ENCODE results near the gene C1orf21. TPM values are rescaled to one million over a fixed set of nuclear protein-coding genes. Genes with fewer than 3 reads are reported as not detected.
A peak's percentile ranks its signal among the peaks of the same experiment; 100 is the strongest.

The C1orf21 gene
- polyA plus RNA-seq, 1 experiment, result 4.3 TPM

DNA sequence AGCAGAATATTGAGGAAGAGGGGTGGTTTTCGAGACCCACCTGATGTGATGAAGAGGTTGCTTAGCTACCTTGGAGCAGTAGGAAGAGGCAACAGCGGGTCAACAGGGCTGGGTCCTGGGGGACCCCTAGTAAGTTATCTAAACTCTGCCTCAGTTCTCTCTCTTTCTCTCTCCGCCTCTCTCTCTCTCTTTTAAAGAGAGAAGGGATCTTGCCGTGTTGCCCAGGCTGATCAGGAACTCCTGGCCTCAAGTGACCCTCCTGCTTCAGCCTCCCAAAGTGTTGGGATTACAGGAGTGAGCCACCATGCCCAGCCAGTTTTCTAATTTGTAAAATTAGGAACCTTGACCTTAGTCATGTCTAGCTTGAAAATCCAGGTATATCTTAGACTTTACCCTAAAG is 77.9 kb downstream of the C1orf21 start:
- CTCF ChIA-PET, result interaction anchor here (1.1 to 1.9 kb wide), 3 partner anchors 28 to 389 kb away, joined by 4 to 6 read pairs (median 5); no protein-coding TSS in a partner anchor

DNA sequence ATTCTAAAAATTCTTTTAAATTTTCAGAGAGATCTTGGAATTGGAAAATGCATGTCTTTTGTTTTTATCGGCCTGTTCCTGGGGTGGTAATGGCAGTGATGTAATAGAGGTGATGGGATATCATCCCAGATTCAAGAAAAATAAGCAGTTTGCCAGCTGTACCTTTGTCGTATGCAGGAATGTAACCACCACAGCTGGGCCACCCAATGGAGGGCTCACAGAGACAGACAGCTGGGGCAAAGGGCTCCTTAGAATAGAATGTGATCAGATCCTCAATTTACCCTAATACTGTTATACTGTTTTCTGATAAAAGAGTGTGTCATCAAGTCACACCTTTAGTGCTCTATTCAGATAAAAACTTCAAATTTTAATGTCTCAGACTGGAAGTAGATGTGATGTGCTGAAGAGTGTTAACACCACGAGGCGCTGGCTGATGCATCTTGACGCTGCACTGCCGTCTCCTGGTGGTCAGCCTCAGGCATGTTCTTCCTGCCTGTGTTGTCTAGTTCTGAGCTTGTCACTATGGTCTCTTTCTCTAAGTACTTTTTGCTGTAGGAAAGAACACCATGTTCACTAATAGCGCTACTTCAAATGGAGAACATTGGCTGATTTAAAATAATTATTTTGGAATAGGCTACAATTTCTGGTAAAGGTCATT is 78.8 kb downstream of the C1orf21 start:
- ChIA-PET CTCF (interaction anchor here (1.0 to 1.9 kb wide), 7 partner anchors 13 to 389 kb away, joined by 3 to 9 read pairs (median 4); no protein-coding TSS in a partner anchor), POLR2A (no interaction called here)
- H3K27me3 ChIP-seq (ENCODE audit: control insufficient read depth, insufficient read depth, low read length), result no peaks in the 10 kb centered on the region
- TF ChIP-seq, protein P1, sequence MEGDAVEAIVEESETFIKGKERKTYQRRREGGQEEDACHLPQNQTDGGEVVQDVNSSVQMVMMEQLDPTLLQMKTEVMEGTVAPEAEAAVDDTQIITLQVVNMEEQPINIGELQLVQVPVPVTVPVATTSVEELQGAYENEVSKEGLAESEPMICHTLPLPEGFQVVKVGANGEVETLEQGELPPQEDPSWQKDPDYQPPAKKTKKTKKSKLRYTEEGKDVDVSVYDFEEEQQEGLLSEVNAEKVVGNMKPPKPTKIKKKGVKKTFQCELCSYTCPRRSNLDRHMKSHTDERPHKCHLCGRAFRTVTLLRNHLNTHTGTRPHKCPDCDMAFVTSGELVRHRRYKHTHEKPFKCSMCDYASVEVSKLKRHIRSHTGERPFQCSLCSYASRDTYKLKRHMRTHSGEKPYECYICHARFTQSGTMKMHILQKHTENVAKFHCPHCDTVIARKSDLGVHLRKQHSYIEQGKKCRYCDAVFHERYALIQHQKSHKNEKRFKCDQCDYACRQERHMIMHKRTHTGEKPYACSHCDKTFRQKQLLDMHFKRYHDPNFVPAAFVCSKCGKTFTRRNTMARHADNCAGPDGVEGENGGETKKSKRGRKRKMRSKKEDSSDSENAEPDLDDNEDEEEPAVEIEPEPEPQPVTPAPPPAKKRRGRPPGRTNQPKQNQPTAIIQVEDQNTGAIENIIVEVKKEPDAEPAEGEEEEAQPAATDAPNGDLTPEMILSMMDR (IDR thresholded peaks at IDR 0.05; ENCODE audit: insufficient read depth, low read depth, low read length), result peak; percentile 66
- no peak for DNase-seq (ENCODE audit: low read depth)
- H3K4me3 ChIP-seq (ENCODE audit: low read depth, low read length), result no peak overlapping the region
- no peaks in the 10 kb centered on the region; the same call in 1 of the 2 replicates for H3K36me3 ChIP-seq (ENCODE audit: control insufficient read depth, insufficient read depth, low read length)

More for the DNA sequence above, 77.9 kb downstream of the C1orf21 start:
- POLR2A ChIA-PET, result no interaction called here
- H3K27me3 ChIP-seq (ENCODE audit: control insufficient read depth, insufficient read depth, low read length), result no peaks in the 10 kb centered on the region
- DNase-seq (ENCODE audit: low read depth), result no peak
- H3K4me3 ChIP-seq (ENCODE audit: low read depth, low read length), result no peak overlapping the region
- TF ChIP-seq, protein P1 (IDR thresholded peaks at IDR 0.05; ENCODE audit: insufficient read depth, low read depth, low read length), result no peak
- H3K36me3 ChIP-seq (ENCODE audit: control insufficient read depth, insufficient read depth, low read length), result no peaks in the 10 kb centered on the region; the same call in 1 of the 2 replicates

DNA sequence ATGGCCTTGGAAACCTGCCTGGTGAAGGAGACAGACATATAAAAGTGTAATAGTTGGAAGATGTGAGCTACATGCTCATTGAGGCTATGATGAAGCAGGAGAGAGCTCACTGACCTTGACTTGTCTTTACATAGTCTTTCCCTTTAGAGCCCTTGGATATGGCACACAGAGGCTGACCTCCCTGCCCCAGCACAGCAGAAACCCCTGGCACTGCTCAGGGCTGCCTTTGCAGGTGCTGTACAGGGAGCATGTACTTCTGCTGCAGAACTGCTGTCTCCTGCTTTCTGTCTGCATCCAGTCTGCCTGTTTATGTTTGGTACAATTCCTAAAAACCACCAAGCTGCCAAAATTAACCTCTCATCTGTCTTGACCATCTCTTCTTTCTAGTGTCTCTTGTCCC is 80.5 kb downstream of the C1orf21 start:
- TF ChIP-seq, protein P1 (IDR thresholded peaks at IDR 0.05; ENCODE audit: insufficient read depth, low read depth, low read length), result no peak
- Histone ChIP-seq H3K4me3 (ENCODE audit: low read depth, low read length) (no peak overlapping the region), H3K27me3 (ENCODE audit: control insufficient read depth, insufficient read depth, low read length) (no peaks in the 10 kb centered on the region), H3K36me3 (ENCODE audit: control insufficient read depth, insufficient read depth, low read length) (no peaks in the 10 kb centered on the region; the same call in 1 of the 2 replicates)
- DNase-seq (ENCODE audit: low read depth), result no peak
- CTCF ChIA-PET, result interaction anchor here (1.6 kb wide), 1 partner anchor 8 kb away, joined by 3 read pairs; no protein-coding TSS in a partner anchor
- POLR2A ChIA-PET, result no interaction called here

DNA sequence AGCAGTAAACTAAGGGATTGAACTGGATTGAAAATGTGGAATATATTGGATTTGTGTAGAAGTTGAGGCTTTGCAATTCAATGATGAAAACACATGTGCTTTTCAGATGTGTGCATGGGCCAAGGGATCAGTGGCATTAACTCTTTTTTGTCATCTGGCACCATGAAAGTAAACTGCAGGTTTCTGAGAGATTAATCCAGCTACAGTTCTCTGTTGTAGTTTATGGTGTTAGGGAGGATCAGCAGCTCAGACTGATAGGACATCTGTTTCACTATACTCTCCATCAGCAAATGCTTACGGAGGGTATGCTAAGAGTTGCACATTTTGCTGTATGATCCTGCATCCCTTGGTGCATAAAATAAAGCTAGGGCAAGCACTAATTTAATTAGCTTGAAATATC is 82.6 kb downstream of the C1orf21 start:
- Histone ChIP-seq H3K36me3 (ENCODE audit: control insufficient read depth, insufficient read depth, low read length) (no peaks in the 10 kb centered on the region; the same call in 1 of the 2 replicates), H3K4me3 (ENCODE audit: low read depth, low read length) (no peak overlapping the region), H3K27me3 (ENCODE audit: control insufficient read depth, insufficient read depth, low read length) (no peaks in the 10 kb centered on the region)
- CTCF ChIA-PET, result interaction anchor here (0.8 to 2.3 kb wide), 3 partner anchors 12 to 195 kb away, joined by 4 to 7 read pairs (median 5); no protein-coding TSS in a partner anchor
- POLR2A ChIA-PET, result no interaction called here
- TF ChIP-seq, protein P1 (IDR thresholded peaks at IDR 0.05; ENCODE audit: insufficient read depth, low read depth, low read length), result no peak
- no peak for DNase-seq (ENCODE audit: low read depth)

DNA sequence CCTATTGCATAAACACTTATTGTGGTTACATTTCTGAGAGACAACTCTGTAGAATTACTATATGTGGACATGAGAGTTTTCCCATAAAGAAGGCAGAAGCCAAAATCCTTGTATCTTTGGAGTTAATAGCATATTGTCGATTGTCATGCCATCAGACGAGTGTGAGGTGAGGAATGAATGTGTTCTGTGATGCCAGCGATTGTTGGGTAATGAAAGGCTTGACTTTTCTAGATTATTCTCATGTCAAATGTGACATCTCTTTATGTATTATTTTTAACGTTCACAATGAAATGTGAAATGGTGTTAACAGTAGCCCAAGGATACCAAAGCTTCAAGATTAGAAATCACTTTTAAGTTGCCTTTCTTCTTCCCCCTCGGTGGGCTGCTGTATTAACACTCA is 84.9 kb downstream of the C1orf21 start:
- CTCF ChIA-PET, result no interaction called here
- POLR2A ChIA-PET, result no interaction called here
- TF ChIP-seq, protein P1 (IDR thresholded peaks at IDR 0.05; ENCODE audit: insufficient read depth, low read depth, low read length), result no peak
- no peak for DNase-seq (ENCODE audit: low read depth)
- H3K36me3 ChIP-seq (ENCODE audit: control insufficient read depth, insufficient read depth, low read length), result no peaks in the 10 kb centered on the region; the same call in 1 of the 2 replicates
- H3K4me3 ChIP-seq (ENCODE audit: low read depth, low read length), result no peak overlapping the region
- no peaks in the 10 kb centered on the region for H3K27me3 ChIP-seq (ENCODE audit: control insufficient read depth, insufficient read depth, low read length)

All from BJ (cell line).